GM18907 (cell line): Measurements from ENCODE around the gene PRKCSH.
"Not testable (repeated sequence)": the region's sequence is repeated elsewhere in the genome, so short reads cannot be mapped to it uniquely, and the experiment has no call there.

ENCODE experiments used
- ATAC-seq: cut with Tn5 transposase; IDR thresholded peaks from one replicate; pipeline ENCODE4 v1.9.1; 2021; ENCODE audit warnings: mild to moderate bottlenecking, moderate library complexity; ENCODE audit not compliant: unreplicated experiment

The PRKCSH gene

GRCh38 chr19:11420429-11421370 lies 14.7 kb upstream of the PRKCSH start:
- ATAC-seq: no peak

- ATAC-seq: peak; percentile 37
Measured at GRCh38 chr19:11421371-11422098, 13.9 kb upstream of the PRKCSH start.

- peak; percentile 73 for ATAC-seq
Measured at GRCh38 chr19:11422163-11423065, 13.0 kb upstream of the PRKCSH start.

GRCh38 chr19:11423164-11423790 lies 12.2 kb upstream of the PRKCSH start:
- ATAC-seq: no peak

- ATAC-seq: no peak
Measured at GRCh38 chr19:11423791-11424181, 11.6 kb upstream of the PRKCSH start.

- no peak for ATAC-seq
Measured at GRCh38 chr19:11425719-11426457, 9.5 kb upstream of the PRKCSH start.

- ATAC-seq: no peak
Measured at GRCh38 chr19:11426656-11427055, 8.8 kb upstream of the PRKCSH start.

GRCh38 chr19:11433526-11433925 lies 1.9 kb upstream of the PRKCSH start:
- ATAC-seq: not testable (repeated sequence)

GRCh38 chr19:11434703-11435056 lies 755 bp upstream of the PRKCSH start:
- no peak for ATAC-seq

- ATAC-seq: no peak
Measured at GRCh38 chr19:11435833-11436313, 438 bp downstream of the PRKCSH start.

GRCh38 chr19:11437955-11438354 lies 2.5 kb downstream of the PRKCSH start:
- no peak for ATAC-seq

GRCh38 chr19:11444059-11444458 lies 8.6 kb downstream of the PRKCSH start:
- no peak for ATAC-seq

- ATAC-seq: no peak
Measured at GRCh38 chr19:11445141-11445540, 9.7 kb downstream of the PRKCSH start.

GRCh38 chr19:11446271-11446651 lies 10.8 kb downstream of the PRKCSH start:
- no peak for ATAC-seq

- ATAC-seq: no peak
Measured at GRCh38 chr19:11446652-11447301, 11.3 kb downstream of the PRKCSH start.

- ATAC-seq: no peak
Measured at GRCh38 chr19:11447347-11448262, 12.2 kb downstream of the PRKCSH start.

GRCh38 chr19:11448410-11448809 lies 13.0 kb downstream of the PRKCSH start:
- no peak for ATAC-seq

- ATAC-seq: no peak
Measured at GRCh38 chr19:11448923-11449554, 13.6 kb downstream of the PRKCSH start.
